HCT116 (cell line): ENCODE data around the gene PGD. TPM values are rescaled to one million over a fixed set of nuclear protein-coding genes. Genes with fewer than 3 reads are reported as not detected.
"Not testable (repeated sequence)": the region's sequence is repeated elsewhere in the genome, so short reads cannot be mapped to it uniquely, and the experiment has no call there.

Source experiments
- ATAC-seq: fragments of 200-7000 bp; cut with Tn5 transposase; 2 replicates; pipeline ENCODE4 v1.9.1; 2020; ENCODE audit warnings: mild to moderate bottlenecking, moderate library complexity
- BruUV-seq: library from RNA; stranded (reverse); fragments of 400-500 nt; replicated peaks from 2 replicates; lab custom pipeline; 2021; lab: Mats Ljungman, UMichigan
- CTCF ChIA-PET: fragments of 300-600 bp; sonication (Branson Sonifier 250); formaldehyde crosslinking; loops from one replicate; lab custom pipeline; 2021; ENCODE audit warnings: antibody characterized with exemption; lab: Charles Lee
- POLR2A ChIA-PET: fragments of 300-600, 350-600 bp; sonication (Branson Sonifier 250); formaldehyde crosslinking; loops from one replicate; lab custom pipeline; 2021; ENCODE audit warnings: antibody characterized with exemption; lab: Charles Lee
- RAD21 ChIA-PET, 2 experiments: fragments of 300-600 bp; sonication (Branson Sonifier 250); formaldehyde crosslinking; loops; one replicate each; lab custom pipeline; 2023; ENCODE audit warnings: low total read pairs in 2 of 2; ENCODE audit not compliant: uncharacterized antibody in 2 of 2, unreplicated experiment in 2 of 2, low non-redundant PET in 1 of 2; lab: Charles Lee
- DNase-seq: peaks from one replicate; pipeline ENCODE4 v3.0.0-alpha.2; 2010; ENCODE audit warnings: low read depth, low spot score
- H2AFZ ChIP-seq: fragments of 200-600 bp; shearing (Covaris generic), sonication (generic); 2 replicates; pipeline ENCODE4 v1.6.1; 2017; ENCODE audit warnings: low read depth, mixed run types, mixed read lengths, antibody characterized with exemption, low read length; ENCODE audit not compliant: poor library complexity, severe bottlenecking
- H3K27ac ChIP-seq: 2 replicates; pipeline ENCODE4 v1.5.1; 2012; ENCODE audit warnings: low read depth, low read length
- H3K27me3 ChIP-seq: fragments of 200-600 bp; sonication (generic); 2 replicates; pipeline ENCODE4 v1.6.1; 2016; ENCODE audit warnings: mixed run types, low read length, mixed read lengths; ENCODE audit not compliant: insufficient read depth
- H3K36me3 ChIP-seq, 2 experiments: fragments of 200-500 bp in 1 of 2; fragments of 200-600 bp in 1 of 2; sonication (Bioruptor generic) in 1 of 2; sonication (generic) in 1 of 2; 2 replicates each; pipeline versions ENCODE4 v1.5.1 to v1.6.1; 2014 to 2016; ENCODE audit warnings: low read length in 2 of 2, inconsistent platforms in 1 of 2, mixed read lengths in 1 of 2, mixed run types in 1 of 2; ENCODE audit not compliant: insufficient read depth in 2 of 2, control insufficient read depth in 1 of 2
- H3K4me1 ChIP-seq, 2 experiments: fragments of 200-600 bp in 1 of 2; sonication (generic) in 1 of 2; 2 replicates each; pipeline versions ENCODE4 v1.5.1 to v1.6.1; 2012 to 2017; ENCODE audit warnings: low read length in 2 of 2, inconsistent platforms in 1 of 2, mild to moderate bottlenecking in 1 of 2, mixed read lengths in 1 of 2, mixed run types in 1 of 2, moderate library complexity in 1 of 2; ENCODE audit not compliant: insufficient read depth in 2 of 2, control insufficient read depth in 1 of 2
- H3K4me2 ChIP-seq: fragments of 200-600 bp; sonication (generic); 2 replicates; pipeline ENCODE4 v1.6.1; 2017; ENCODE audit warnings: mixed run types, low read length, mixed read lengths
- H3K4me3 ChIP-seq, 2 experiments: fragments of 200-600 bp in 1 of 2; sonication (generic) in 1 of 2; replicated peaks in 1 of 2; 2 replicates each; pipeline ENCODE4 v1.5.1; 2011 to 2016; ENCODE audit warnings: low read length in 2 of 2, control low read depth in 1 of 2, low read depth in 1 of 2, mild to moderate bottlenecking in 1 of 2, mixed read lengths in 1 of 2, mixed run types in 1 of 2
- H3K79me2 ChIP-seq: fragments of 200-600 bp; sonication (generic); 2 replicates; pipeline ENCODE4 v1.6.1; 2017; ENCODE audit warnings: mild to moderate bottlenecking, mixed run types, low read length, moderate library complexity, mixed read lengths; ENCODE audit not compliant: insufficient read depth
- H3K9ac ChIP-seq: fragments of 200-600 bp; sonication (generic); 2 replicates; pipeline ENCODE4 v1.6.1; 2016; ENCODE audit warnings: low read length, mixed read lengths
- H3K9me2 ChIP-seq: fragments of 200-600 bp; sonication (generic), shearing (Covaris generic); 2 replicates; pipeline ENCODE4 v1.6.1; 2017; ENCODE audit warnings: mixed run types, mild to moderate bottlenecking, moderate library complexity; ENCODE audit not compliant: insufficient read depth
- H3K9me3 ChIP-seq, 2 experiments: fragments of 200-500 bp in 1 of 2; fragments of 200-600 bp in 1 of 2; sonication (Bioruptor generic) in 1 of 2; sonication (generic) in 1 of 2; 2 replicates each; pipeline ENCODE4 v1.6.1; 2014 to 2017; ENCODE audit warnings: low read length in 2 of 2, mixed read lengths in 2 of 2, inconsistent platforms in 1 of 2, low read depth in 1 of 2, mild to moderate bottlenecking in 1 of 2, mixed run types in 1 of 2, moderate library complexity in 1 of 2; ENCODE audit not compliant: control insufficient read depth in 1 of 2, insufficient read depth in 1 of 2
- H4K20me1 ChIP-seq: fragments of 200-600 bp; sonication (generic), shearing (Covaris generic); 2 replicates; pipeline ENCODE4 v1.6.1; 2017; ENCODE audit warnings: mixed run types, mild to moderate bottlenecking, moderate library complexity; ENCODE audit not compliant: insufficient read depth
- CBX3 ChIP-seq: IDR thresholded peaks from 2 replicates; pipeline ENCODE4 v1.6.1; 2012; ENCODE audit warnings: low read depth
- CEBPB ChIP-seq: IDR thresholded peaks from 2 replicates; pipeline ENCODE4 v1.6.1; 2012; ENCODE audit warnings: low read depth
- CTCF ChIP-seq, 3 experiments: fragments of 200-600 bp in 1 of 3; sonication (generic) in 1 of 3; IDR thresholded peaks in 2 of 3; conservative IDR thresholded peaks in 1 of 3; 2 replicates each; pipeline ENCODE4 v1.5.1; 2012 to 2017; ENCODE audit warnings: low read depth in 2 of 3, low read length in 2 of 3, antibody characterized with exemption in 1 of 3, borderline replicate concordance in 1 of 3, control low read depth in 1 of 3, mild to moderate bottlenecking in 1 of 3, mixed read lengths in 1 of 3, mixed run types in 1 of 3, moderate library complexity in 1 of 3; ENCODE audit not compliant: insufficient read depth in 1 of 3
- EGR1 ChIP-seq: IDR thresholded peaks from 2 replicates; pipeline ENCODE4 v1.6.1; 2012; ENCODE audit warnings: low read depth
- ELF1 ChIP-seq: IDR thresholded peaks from 2 replicates; pipeline ENCODE4 v1.6.1; 2012; ENCODE audit warnings: low read depth, borderline replicate concordance
- EZH2phosphoT487 ChIP-seq: fragments of 200-600 bp; IDR thresholded peaks from 2 replicates; pipeline ENCODE4 v1.6.1; 2018; ENCODE audit warnings: antibody characterized with exemption, borderline replicate concordance
- POLR2A ChIP-seq: IDR thresholded peaks from 2 replicates; pipeline ENCODE4 v1.7.0; 2011; ENCODE audit warnings: borderline replicate concordance; ENCODE audit not compliant: insufficient read depth, insufficient read length; ENCODE audit errors: extremely low read depth
- POLR2AphosphoS5 ChIP-seq: IDR thresholded peaks from 2 replicates; pipeline ENCODE4 v1.6.1; 2011; ENCODE audit warnings: mild to moderate bottlenecking, low read depth, low read length, moderate library complexity
- RAD21 ChIP-seq: IDR thresholded peaks from 2 replicates; pipeline ENCODE4 v1.6.1; 2012; ENCODE audit warnings: low read depth, mild to moderate bottlenecking
- REST ChIP-seq: IDR thresholded peaks from 2 replicates; pipeline ENCODE4 v1.6.1; 2012; ENCODE audit warnings: low read depth
- SRF ChIP-seq: IDR thresholded peaks from 2 replicates; pipeline ENCODE4 v1.6.1; 2012; ENCODE audit warnings: low read depth
- ZFX ChIP-seq: fragments of 450-650 bp; IDR thresholded peaks from 2 replicates; pipeline ENCODE4 v1.6.1; 2017
- ZNF274 ChIP-seq: fragments of 200-500 bp; sonication (Bioruptor generic); IDR thresholded peaks from 2 replicates; pipeline ENCODE4 v1.6.1; 2014; ENCODE audit warnings: mild to moderate bottlenecking, low read depth, low read length, inconsistent platforms
- intact Hi-C: fragments of 100-400 bp; cut with micrococcal nuclease; formaldehyde crosslinking; loops from 2 replicates; pipeline ENCODE4 v1.10.0; 2022
- total RNA-seq: library from RNA; stranded (reverse); gene quantifications from one replicate; pipeline ENCODE4 v1.2.1, GENCODE V29; 2021; ENCODE audit not compliant: unreplicated experiment

PGD gene
- total RNA-seq, 1 experiment from 2014 or later, result 144 TPM

GRCh38 chr1:10426535-10426848, 27.6 kb downstream of the PGD start:
- POLR2A ChIA-PET, H3K4me2 ChIP-seq, ATAC-seq, H3K9ac ChIP-seq, H3K9me3 ChIP-seq, DNase-seq, H2AFZ ChIP-seq, H4K20me1 ChIP-seq, H3K79me2 ChIP-seq, H3K27me3 ChIP-seq, H3K36me3 ChIP-seq, CTCF ChIA-PET, H3K4me3 ChIP-seq, BruUV-seq, H3K27ac ChIP-seq, RAD21 ChIA-PET, H3K9me2 ChIP-seq: not testable (repeated sequence)
- peaks cover 2 to 18% of the 10 kb centered on the region in 2 experiments; a peak in 3 of 4 replicates for H3K4me1 ChIP-seq
- intact Hi-C loops, result loop anchor here (5.0 kb wide), 2 partner anchors 549 to 799 kb away; no protein-coding TSS in a partner anchor

- H3K27ac ChIP-seq, result no peak overlapping the region
- H3K9ac ChIP-seq, result no peak overlapping the region
- H3K79me2 ChIP-seq, result peaks cover 8% of the 10 kb centered on the region; the same call in 1 of the 2 replicates
- no TSS peak for BruUV-seq
- no peak for ATAC-seq
- H4K20me1 ChIP-seq, result no peaks in the 10 kb centered on the region
- no peak for DNase-seq
- TF ChIP-seq ZFX (no peak), POLR2AphosphoS5 (no peak), EGR1 (no peak), SRF (no peak), REST (no peak), CBX3 (no peak), RAD21 (no peak), CEBPB (no peak), ZNF274 (no peak), CTCF (IDR thresholded peaks at IDR 0.05 in 2 of 3, conservative IDR thresholded peaks at IDR 0.05 in 1 of 3; ENCODE audit: borderline replicate concordance in 1 of 3, insufficient read depth in 1 of 3, low read depth in 2 of 3, low read length in 2 of 3) (no peak), POLR2A (no peak), EZH2phosphoT487 (no peak), ELF1 (no peak)
- H3K36me3 ChIP-seq, result no peaks in the 10 kb centered on the region
- H3K4me3 ChIP-seq, result no peak overlapping the region
- CTCF ChIA-PET, result interaction anchor here (0.9 kb wide), 1 partner anchor 27 kb away, joined by 3 read pairs; no protein-coding TSS in a partner anchor
- intact Hi-C loops, result loop anchor here (1.0 to 5.0 kb wide), 4 partner anchors 52 to 802 kb away; no protein-coding TSS in a partner anchor
- no peak overlapping the region for H2AFZ ChIP-seq
- RAD21 ChIA-PET, result no interaction called here
- H3K9me2 ChIP-seq, result no peaks in the 10 kb centered on the region
- no peaks in the 10 kb centered on the region for H3K9me3 ChIP-seq
- POLR2A ChIA-PET, result no interaction called here
- peaks cover 2 to 19% of the 10 kb centered on the region in 2 experiments; a peak in 3 of 4 replicates for H3K4me1 ChIP-seq
- H3K27me3 ChIP-seq, result no peaks in the 10 kb centered on the region
- H3K4me2 ChIP-seq, result no peak overlapping the region
Measured at GRCh38 chr1:10428984-10429383, 30.1 kb downstream of the PGD start.
